ENCODE measurements around the gene TLDC2.

GRCh38 chr20:36866681-36867495, 9.1 kb upstream of the TLDC2 start:
- TF ChIP-seq CTCF (IDR thresholded peaks at IDR 0.05), result no peak
- TF ChIP-seq POLR2AphosphoS5 (IDR thresholded peaks at IDR 0.05), result no peak
- TF ChIP-seq POLR2A (IDR thresholded peaks at IDR 0.05), result no peak

Data from stomach (tissue), 4 donors.